ENCODE results near the gene FOXO4.

The FOXO4 gene

DNA sequence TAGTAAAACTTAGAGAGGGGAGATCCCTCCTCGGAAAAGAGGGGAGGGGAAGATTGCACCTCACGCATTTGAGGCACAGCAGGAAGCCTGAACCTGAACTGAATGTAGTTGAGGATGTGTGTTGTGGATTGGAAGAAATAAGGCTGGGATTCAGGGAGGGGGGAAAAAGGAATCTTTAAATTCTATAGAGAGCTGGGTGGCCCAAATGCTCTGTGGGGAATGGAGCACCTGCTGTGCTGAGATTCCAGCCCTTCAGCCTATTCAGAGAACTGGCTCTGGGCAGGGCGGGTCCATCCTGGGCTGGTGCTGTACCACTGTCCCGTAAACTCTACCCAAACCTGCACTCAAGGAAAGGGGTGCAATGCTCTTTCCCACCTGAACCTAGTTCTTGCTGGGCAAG, 4.1 kb downstream of the FOXO4 start:
- no peak for DNase-seq

DNA sequence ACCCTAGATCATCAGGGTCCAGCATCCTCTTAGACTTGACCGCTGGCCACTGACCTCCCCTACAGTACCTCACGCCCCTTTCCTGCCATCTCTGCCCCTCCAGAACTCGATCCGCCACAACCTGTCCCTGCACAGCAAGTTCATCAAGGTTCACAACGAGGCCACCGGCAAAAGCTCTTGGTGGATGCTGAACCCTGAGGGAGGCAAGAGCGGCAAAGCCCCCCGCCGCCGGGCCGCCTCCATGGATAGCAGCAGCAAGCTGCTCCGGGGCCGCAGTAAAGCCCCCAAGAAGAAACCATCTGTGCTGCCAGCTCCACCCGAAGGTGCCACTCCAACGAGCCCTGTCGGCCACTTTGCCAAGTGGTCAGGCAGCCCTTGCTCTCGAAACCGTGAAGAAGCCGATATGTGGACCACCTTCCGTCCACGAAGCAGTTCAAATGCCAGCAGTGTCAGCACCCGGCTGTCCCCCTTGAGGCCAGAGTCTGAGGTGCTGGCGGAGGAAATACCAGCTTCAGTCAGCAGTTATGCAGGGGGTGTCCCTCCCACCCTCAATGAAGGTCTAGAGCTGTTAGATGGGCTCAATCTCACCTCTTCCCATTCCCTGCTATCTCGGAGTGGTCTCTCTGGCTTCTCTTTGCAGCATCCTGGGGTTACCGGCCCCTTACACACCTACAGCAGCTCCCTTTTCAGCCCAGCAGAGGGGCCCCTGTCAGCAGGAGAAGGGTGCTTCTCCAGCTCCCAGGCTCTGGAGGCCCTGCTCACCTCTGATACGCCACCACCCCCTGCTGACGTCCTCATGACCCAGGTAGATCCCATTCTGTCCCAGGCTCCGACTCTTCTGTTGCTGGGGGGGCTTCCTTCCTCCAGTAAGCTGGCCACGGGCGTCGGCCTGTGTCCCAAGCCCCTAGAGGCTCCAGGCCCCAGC, 5.2 kb downstream of the FOXO4 start:
- no peak for DNase-seq

DNA sequence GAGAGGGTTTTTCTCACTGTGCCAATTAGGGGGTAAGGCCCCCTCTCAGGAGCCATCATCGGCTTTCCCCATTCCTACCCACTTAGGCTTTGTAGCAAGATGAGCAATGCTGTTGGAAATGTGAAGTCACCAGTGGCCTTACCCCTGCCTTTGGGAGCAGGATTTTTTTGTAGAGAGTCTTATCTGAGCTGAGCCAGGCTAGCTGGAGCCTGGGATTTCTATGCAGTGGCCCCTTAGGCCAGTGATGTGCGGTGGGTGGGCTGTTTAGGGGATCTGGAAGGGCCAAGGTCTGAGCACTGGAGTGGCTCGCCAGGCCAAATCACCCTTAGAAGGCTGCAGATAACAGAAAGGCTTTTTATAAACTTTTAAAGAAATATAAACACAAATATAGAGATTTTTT, 6.6 kb downstream of the FOXO4 start:
- no peak for DNase-seq

GRCh38 chrX:71103110-71103983, 7.7 kb downstream of the FOXO4 start:
- DNase-seq: no peak

DNA sequence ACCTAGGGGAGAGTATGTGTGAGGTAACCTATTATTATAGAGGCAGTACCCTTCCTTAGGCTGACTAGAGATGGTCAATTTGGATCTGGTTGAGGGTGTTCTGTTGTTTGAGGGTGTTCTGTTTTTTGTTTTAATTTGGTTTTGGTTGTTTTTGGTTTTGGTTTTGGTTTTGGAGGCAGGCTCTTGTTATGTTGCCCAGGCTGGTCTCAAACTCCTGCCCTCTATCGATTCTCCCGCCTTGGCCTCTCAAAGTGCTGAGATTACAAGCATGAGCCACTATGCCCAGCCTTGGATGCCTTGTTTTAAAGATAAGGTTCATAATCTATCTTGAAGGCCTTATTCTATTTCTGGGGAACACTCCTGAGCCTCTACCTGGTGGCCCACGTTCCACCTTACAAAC, 10.0 kb downstream of the FOXO4 start:
- no peak for DNase-seq

DNA sequence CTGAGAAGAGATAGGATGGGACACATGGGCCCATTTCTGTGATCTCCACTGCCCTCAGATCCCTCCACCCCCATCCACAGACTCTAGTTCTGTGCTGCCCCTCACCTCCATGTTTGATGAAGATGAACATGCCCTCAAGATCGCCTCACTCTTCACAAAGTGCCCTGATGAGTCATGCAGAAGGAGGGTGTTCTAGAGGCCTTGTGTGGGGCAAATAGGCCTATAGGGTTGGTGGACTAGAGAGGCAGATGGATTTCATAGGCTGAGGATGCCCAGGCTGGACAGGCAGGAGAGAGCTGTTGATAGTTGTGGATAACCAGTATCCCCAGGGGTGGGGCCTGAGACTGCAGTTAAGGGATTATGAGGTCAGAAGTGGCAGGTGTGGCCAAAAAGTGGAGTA, 10.8 kb downstream of the FOXO4 start, which contains the start of gene CXorf65:
Gene CXorf65, minus strand, starts transcription at position 314 of the 400 bp plus-strand sequence. Its CDS starts 184 bp downstream, at position 130.
- no peak for DNase-seq

DNA sequence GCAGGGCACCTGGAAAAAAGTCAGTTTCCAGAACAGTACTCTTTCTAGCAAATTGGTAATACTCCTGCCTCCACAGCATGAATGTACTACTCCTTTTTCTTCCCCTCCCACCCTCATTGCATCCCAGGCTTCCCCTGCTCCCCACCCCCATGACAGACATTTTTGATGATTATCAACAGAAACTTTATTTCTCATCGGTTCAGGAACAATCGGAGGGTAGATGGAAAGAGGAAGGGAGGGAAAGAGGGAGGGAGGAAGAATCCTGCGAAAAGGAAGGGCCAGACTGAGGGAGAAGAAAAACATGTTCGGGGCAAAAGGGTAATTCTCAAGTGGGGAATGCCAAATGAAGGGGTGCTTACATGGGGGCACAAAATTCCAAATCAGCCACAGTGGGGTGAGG, 11.6 kb downstream of the FOXO4 start:
- DNase-seq: no peak

DNA sequence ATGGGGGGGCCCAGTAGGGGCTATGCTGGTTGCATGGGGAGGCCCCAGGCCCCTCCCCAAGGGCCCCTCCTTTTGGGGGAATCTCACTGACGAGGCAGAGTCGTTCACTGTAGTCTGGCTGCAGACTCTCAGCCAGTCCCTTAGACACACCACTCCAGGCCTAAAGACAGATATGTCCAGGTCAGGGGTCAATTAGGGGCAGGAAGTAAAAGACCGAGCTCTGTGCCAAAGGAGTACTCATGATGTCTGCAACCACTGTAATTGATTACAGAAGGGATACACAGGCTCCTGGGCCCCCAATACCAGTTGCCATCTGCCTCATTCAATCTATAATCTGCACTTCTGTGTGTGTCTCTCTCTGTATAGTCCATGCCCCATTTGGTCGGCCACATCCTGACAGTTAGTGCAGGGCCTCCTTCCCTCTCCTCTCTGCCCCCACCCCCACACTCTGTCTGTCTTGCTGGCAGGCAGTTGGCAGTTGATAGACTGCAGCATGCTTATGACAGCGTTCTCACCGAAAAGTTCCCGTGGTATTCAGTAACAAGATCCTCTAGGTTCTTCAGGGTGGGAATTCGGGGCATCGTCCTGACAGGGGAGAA, 12.2 kb downstream of the FOXO4 start:
- no peak for DNase-seq

GRCh38 chrX:71109051-71109450, 13.4 kb downstream of the FOXO4 start:
- DNase-seq: no peak

DNA sequence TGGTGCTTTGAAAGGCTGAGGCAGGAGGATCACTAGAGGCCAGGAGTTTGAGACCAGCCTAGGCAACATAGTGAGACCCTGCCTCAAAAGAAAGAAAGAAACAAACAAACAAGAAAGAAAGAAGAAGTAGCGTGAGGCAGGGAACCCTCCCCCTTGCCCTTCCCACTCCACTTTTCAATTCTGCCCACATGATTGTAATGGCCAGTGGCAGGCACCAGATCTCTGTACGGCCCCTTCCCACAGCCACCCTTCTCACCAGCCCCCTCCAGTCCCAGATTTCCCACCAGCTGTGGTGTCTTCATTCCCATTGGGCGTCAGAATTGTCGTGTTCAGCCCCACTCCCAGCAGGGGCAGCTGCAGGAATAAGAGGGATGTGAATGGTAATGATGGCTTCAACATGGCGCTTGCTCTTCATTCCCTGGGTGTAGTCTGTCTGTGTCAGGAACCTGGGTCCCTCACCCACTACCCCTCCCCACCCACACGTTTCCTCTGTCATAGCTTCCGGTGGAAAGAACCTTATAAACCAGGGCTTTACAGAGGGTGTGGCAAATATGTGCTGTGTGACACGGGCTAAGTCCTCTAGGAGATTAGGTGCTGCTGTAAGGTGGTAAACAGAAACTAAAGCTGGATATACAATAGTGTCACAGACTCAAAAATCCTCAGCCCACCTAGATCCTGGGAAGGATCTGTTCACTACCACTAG, 15.6 kb downstream of the FOXO4 start, which contains the start of gene IL2RG:
Gene IL2RG, minus strand, starts transcription at position 437 of the 703 bp plus-strand sequence. Its CDS starts 38 bp downstream, at position 399.
- DNase-seq: no peak

DNA sequence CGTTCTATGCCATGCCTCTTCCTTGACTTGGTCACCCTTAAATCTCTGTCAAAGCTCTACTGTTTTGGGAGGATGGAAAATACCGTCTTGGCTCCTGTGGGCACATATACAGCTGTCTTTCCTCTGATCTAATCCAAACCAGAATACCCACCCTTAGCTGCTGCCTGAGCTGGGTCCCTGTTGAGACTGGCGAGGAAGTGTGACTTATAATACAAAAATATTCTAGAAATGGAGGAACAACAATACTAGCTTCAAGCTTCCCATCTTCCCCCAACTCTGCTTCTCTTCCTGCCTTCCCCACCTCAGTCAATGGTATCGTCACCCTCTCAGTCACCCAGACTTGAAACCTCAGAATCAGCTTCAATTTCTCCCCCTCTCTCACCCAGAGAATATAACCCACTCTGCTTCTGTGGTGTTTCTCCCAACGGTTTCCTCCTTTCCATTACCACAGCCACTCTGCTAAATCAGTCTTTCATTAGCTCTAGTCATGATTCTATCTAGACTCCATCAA, 16.3 kb downstream of the FOXO4 start:
- no peak for DNase-seq

DNA sequence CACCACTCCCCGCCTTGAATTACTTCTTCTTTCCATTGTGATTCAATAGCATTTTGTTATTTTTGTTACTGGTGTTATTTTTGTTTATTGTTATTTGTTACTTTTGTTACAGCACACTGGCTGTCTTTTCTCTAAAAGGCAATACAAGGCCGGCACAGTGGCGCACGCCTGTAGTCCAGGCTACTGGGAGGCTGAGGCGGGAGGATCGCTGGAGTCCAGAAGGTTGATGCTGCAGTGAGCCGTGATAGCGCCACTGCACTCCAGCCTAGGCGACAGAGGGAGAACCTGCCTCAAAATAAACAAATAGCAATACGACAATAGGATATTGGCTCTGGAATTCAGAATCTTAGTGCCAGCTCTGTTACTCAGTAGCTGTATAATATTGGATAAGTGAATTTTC, 21.7 kb downstream of the FOXO4 start:
- no peak for DNase-seq

DNA sequence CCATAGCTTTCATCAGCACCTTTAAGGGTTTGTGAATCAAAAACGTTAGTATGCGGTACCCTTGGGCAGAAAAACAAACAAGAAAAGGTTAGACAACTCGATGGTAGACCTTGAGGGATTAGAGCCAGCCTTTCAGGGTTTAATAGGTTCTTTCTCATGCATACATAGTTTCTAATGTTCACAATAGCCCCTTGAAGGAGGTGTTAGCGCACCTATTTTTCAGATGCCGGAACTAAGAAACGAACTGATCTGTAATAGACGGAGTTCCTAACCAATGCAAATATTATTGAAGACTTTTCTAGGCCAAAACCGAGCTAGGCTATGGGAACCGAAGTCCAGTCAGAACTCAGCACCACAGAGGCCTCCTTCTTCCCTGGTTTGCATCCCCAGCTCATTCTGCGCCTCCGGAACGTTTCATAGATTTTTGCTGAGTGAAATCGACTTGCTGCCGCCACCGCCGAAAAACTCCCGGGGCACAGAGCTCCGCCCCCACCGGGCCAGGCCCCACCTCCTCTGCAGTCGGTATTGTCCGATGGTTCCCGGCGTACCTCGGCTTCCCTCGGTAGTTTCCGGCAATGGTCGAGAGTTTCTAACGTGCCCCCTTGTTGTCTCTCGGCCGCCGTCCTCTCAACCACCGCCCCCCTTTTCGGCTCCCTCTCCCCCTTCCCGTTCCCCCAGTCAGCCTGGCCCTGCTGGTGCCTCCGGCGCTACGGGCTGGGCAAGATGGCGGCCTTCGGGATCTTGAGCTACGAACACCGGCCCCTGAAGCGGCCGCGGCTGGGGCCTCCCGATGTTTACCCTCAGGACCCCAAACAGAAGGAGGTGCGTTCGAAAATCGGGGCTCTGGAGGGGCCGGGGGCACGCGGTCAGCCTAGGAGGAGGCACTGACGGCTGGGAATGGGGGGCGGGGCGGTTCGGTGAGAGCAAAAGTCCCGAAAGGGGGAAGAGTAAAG, 22.7 kb downstream of the FOXO4 start, which contains the start of gene MED12:
Gene MED12, plus strand, starts transcription at position 565 of the 953 bp plus-strand sequence. Its CDS starts 159 bp downstream, at position 724.
- peak; percentile 48 for DNase-seq

- no peak for DNase-seq
Measured at GRCh38 chrX:71118985-71119535, 23.4 kb downstream of the FOXO4 start.

GRCh38 chrX:71128166-71128833, 32.6 kb downstream of the FOXO4 start:
- DNase-seq: no peak

GRCh38 chrX:71128915-71129765, 33.5 kb downstream of the FOXO4 start:
- DNase-seq: peak; percentile 28

DNA sequence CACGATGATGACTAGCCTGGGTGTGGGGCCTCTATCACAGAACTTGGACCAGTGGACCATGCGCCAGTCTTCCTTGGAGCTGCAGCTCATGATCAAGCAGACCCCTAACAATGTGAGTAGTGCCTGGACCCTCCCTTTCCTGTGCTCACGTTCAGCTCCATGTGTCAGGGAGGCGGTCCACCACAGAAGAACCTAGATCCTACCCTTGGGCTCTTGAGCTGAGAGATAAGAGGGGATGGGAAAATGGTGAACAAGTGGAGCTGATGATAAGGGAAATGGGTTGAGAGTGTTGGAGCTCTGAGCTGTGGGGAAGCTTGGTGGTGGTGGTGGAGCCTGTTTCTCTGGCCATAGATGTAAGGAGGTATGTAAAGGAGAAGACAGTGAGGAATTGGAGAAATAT, 35.9 kb downstream of the FOXO4 start:
- no peak for DNase-seq

DNA sequence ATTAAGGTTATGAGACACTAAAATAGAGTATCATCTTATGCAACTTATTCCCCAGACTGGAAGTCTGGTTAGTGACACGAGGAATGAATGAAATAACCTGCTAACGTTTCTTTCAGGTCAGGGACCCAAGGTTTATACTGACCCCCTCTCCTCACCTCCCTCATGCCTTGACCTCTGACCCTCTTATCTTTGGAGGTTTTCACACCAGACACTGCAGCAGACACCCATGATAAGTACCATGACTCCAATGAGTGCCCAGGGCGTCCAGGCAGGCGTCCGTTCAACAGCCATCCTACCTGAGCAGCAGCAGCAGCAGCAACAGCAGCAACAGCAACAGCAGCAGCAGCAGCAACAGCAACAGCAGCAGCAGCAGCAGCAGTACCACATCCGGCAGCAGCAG, 44.8 kb downstream of the FOXO4 start:
- no peak for DNase-seq

DNA sequence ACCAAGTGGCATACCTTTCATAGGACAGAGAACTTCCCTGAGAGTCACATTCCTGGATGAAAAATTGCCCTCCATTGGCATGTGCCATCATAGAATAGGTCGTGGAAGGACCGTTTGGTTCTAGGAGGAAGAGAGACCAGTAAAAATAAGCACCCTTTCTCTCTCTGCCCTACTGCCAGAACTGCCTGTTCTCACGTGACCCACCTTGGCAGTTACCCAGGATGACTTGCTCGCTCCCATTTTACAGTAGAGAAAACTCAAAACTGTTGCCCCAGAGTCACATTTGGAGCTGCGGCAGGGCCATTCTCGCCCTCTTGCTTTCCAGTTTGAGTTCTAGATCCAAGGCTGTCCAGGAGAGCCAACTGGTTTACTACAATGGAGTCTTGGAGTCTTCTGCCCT, 47.9 kb downstream of the FOXO4 start:
- no peak for DNase-seq
